RWPE1 (cell line): ENCODE measurements around the gene SMIM11.
"Not testable (repeated sequence)": the region's sequence is repeated elsewhere in the genome, so short reads cannot be mapped to it uniquely, and the experiment has no call there.

Experiments
- CTCF ChIA-PET: fragments of 350-600 bp; sonication (Branson Sonifier 250); formaldehyde crosslinking; extraction: SDS; loops from one replicate; lab custom pipeline; 2021; lab: Yijun Ruan, JAX
- POLR2A ChIA-PET: fragments of 400-600 bp; formaldehyde crosslinking; extraction: SDS; loops from one replicate; lab custom pipeline; 2020; ENCODE audit warnings: antibody characterized with exemption; ENCODE audit not compliant: low non-redundant PET; lab: Yijun Ruan, JAX
- DNase-seq: peaks from one replicate; pipeline ENCODE4 v3.0.0; 2012; ENCODE audit warnings: low spot score
- H3K27ac ChIP-seq: fragments of 450-650 bp; 2 replicates; pipeline ENCODE4 v1.5.1; 2017
- CTCF ChIP-seq: fragments of 450-650 bp; conservative IDR thresholded peaks from 2 replicates; pipeline ENCODE4 v1.5.1; 2017; ENCODE audit warnings: low read depth, mild to moderate bottlenecking

SMIM11 gene

GRCh38 chr21:34374940-34375618 is at the start of gene SMIM11:
Gene SMIM11 (plus strand): TSS chr21:34375507. CDS start chr21:34379505, 3,998 bp downstream.
- H3K27ac ChIP-seq, DNase-seq, CTCF ChIA-PET, POLR2A ChIA-PET: not testable (repeated sequence)

- ChIA-PET POLR2A (no interaction called here), CTCF (no interaction called here)
These were observed 45.3 kb upstream of the SMIM11 start for GRCh38 chr21:34330055-34330454.

GRCh38 chr21:34331726-34332125 is 43.6 kb upstream of the SMIM11 start:
- no peak overlapping the region for H3K27ac ChIP-seq
- no peak for TF ChIP-seq CTCF
- DNase-seq: no peak
- ChIA-PET CTCF (no interaction called here), POLR2A (no interaction called here)

More at GRCh38 chr21:34330055-34330454, 45.3 kb upstream of the SMIM11 start:
- DNase-seq: no peak
- TF ChIP-seq CTCF: no peak
- no peak overlapping the region for H3K27ac ChIP-seq

- no peak for TF ChIP-seq CTCF
- no peak for DNase-seq
- H3K27ac ChIP-seq: no peak overlapping the region
- ChIA-PET POLR2A (no interaction called here), CTCF (no interaction called here)
These were observed 43.0 kb upstream of the SMIM11 start for GRCh38 chr21:34332347-34332746.

GRCh38 chr21:34333121-34333739 is 42.1 kb upstream of the SMIM11 start:
- no peak for TF ChIP-seq CTCF
- no peak overlapping the region for H3K27ac ChIP-seq
- ChIA-PET CTCF (interaction anchor here (0.6 kb wide), 1 partner anchor 252 kb away, joined by 5 read pairs; no protein-coding TSS in a partner anchor), POLR2A (no interaction called here)
- no peak for DNase-seq

- DNase-seq: no peak
- no peak overlapping the region for H3K27ac ChIP-seq
- no peak for TF ChIP-seq CTCF
- ChIA-PET CTCF (interaction anchor here (1.6 kb wide), 1 partner anchor 412 kb away, joined by 6 read pairs; no protein-coding TSS in a partner anchor), POLR2A (no interaction called here)
These were observed 40.0 kb upstream of the SMIM11 start for GRCh38 chr21:34335316-34335715.

GRCh38 chr21:34336245-34336644 is 39.1 kb upstream of the SMIM11 start:
- no peak for DNase-seq
- ChIA-PET CTCF (no interaction called here), POLR2A (no interaction called here)
- no peak overlapping the region for H3K27ac ChIP-seq
- TF ChIP-seq CTCF: no peak
